CD14-positive monocyte (primary cell): ENCODE measurements around the gene TAS1R2. TPM values are rescaled to one million over a fixed set of nuclear protein-coding genes. Genes with fewer than 3 reads are reported as not detected.
A peak's percentile ranks its signal among the peaks of the same experiment; 100 is the strongest.
"Not testable (repeated sequence)": the region's sequence is repeated elsewhere in the genome, so short reads cannot be mapped to it uniquely, and the experiment has no call there.

Experiments used
- DNase-seq, 3 donors: peaks; one replicate each; pipeline ENCODE4 v3.0.0-alpha.2; 2011 to 2022
- H2AFZ ChIP-seq: 2 replicates; pipeline ENCODE4 v1.6.0; 2012; ENCODE audit warnings: mild to moderate bottlenecking, low read depth, low read length, inconsistent platforms; ENCODE audit not compliant: insufficient read depth, poor library complexity, severe bottlenecking
- H3K27ac ChIP-seq, 2 donors: 1 replicate in 1 of 2; 2 replicates in 1 of 2; pipeline ENCODE4 v1.5.1; 2012 to 2013; ENCODE audit warnings: low read length in 2 of 2, control low read depth in 1 of 2, inconsistent platforms in 1 of 2, low read depth in 1 of 2, mild to moderate bottlenecking in 1 of 2
- H3K27me3 ChIP-seq, 2 donors: one replicate each; pipeline versions ENCODE4 v1.6.0 to v1.6.1; 2011 to 2013; ENCODE audit warnings: low read length in 2 of 2; ENCODE audit not compliant: control insufficient read depth in 2 of 2, insufficient read depth in 2 of 2
- H3K36me3 ChIP-seq, 2 donors: replicated peaks in 1 of 2; 1 replicate in 1 of 2; 2 replicates in 1 of 2; pipeline versions ENCODE4 v1.5.1 to v1.6.1; 2012 to 2013; ENCODE audit warnings: low read length in 2 of 2, control low read depth in 1 of 2, inconsistent platforms in 1 of 2, mild to moderate bottlenecking in 1 of 2; ENCODE audit not compliant: insufficient read depth in 2 of 2, control insufficient read depth in 1 of 2
- H3K4me1 ChIP-seq, 2 donors: 1 replicate in 1 of 2; 2 replicates in 1 of 2; pipeline versions ENCODE4 v1.5.1 to v1.6.1; 2012 to 2013; ENCODE audit warnings: low read length in 2 of 2, control low read depth in 1 of 2, inconsistent platforms in 1 of 2, mild to moderate bottlenecking in 1 of 2, moderate library complexity in 1 of 2; ENCODE audit not compliant: insufficient read depth in 2 of 2, control insufficient read depth in 1 of 2
- H3K4me2 ChIP-seq: replicated peaks from 2 replicates; pipeline ENCODE3; 2012; ENCODE audit warnings: low read length, moderate library complexity, mild to moderate bottlenecking; ENCODE audit not compliant: poor library complexity, severe bottlenecking; ENCODE audit errors: extremely low read depth
- H3K4me3 ChIP-seq, 3 experiments: fragments of 200-600 bp in 1 of 3; sonication (generic) in 1 of 3; replicated peaks in 1 of 3; 1 replicate in 2 of 3; 2 replicates in 1 of 3; pipeline ENCODE4 v1.5.1; 2011 to 2013; ENCODE audit warnings: low read length in 3 of 3, mild to moderate bottlenecking in 3 of 3, control low read depth in 2 of 3, low read depth in 2 of 3, inconsistent platforms in 1 of 3, moderate library complexity in 1 of 3
- H3K79me2 ChIP-seq: 2 replicates; pipeline ENCODE4 v1.6.0; 2012; ENCODE audit warnings: mild to moderate bottlenecking, control low read depth, inconsistent platforms, low read length, moderate library complexity; ENCODE audit not compliant: insufficient read depth
- H3K9ac ChIP-seq: 2 replicates; pipeline ENCODE4 v1.6.0; 2017; ENCODE audit warnings: low read length, mild to moderate bottlenecking; ENCODE audit not compliant: insufficient read depth, poor library complexity, severe bottlenecking
- H3K9me3 ChIP-seq, 2 donors: replicated peaks in 1 of 2; 1 replicate in 1 of 2; 2 replicates in 1 of 2; pipeline versions ENCODE4 v1.5.1 to v1.6.1; 2012 to 2013; ENCODE audit warnings: low read length in 2 of 2, control low read depth in 1 of 2; ENCODE audit not compliant: control insufficient read depth in 1 of 2, insufficient read depth in 1 of 2
- H4K20me1 ChIP-seq: 2 replicates; pipeline ENCODE4 v1.6.0; 2012; ENCODE audit warnings: mild to moderate bottlenecking, low read length, control low read depth, moderate library complexity; ENCODE audit not compliant: insufficient read depth
- H3K27ac Mint-ChIP-seq, 7 donors: one replicate each; pipeline ENCODE4 v1.8.0; 2020; ENCODE audit warnings: mild to moderate bottlenecking in 7 of 7, mixed read lengths in 7 of 7, moderate library complexity in 6 of 7, inconsistent platforms in 2 of 7
- H3K27me3 Mint-ChIP-seq, 3 donors: one replicate each; pipeline ENCODE4 v1.8.0; 2021 to 2022; ENCODE audit warnings: low read depth in 3 of 3, mild to moderate bottlenecking in 3 of 3, mixed read lengths in 3 of 3, moderate library complexity in 3 of 3, inconsistent platforms in 1 of 3
- H3K36me3 Mint-ChIP-seq, 2 donors: one replicate each; pipeline ENCODE4 v1.8.0; 2020; ENCODE audit warnings: mixed read lengths in 2 of 2, inconsistent platforms in 1 of 2, mild to moderate bottlenecking in 1 of 2
- H3K4me1 Mint-ChIP-seq: one replicate; pipeline ENCODE4 v1.8.0; 2020; ENCODE audit warnings: mild to moderate bottlenecking, mixed read lengths
- H3K4me3 Mint-ChIP-seq, 2 donors: one replicate each; pipeline ENCODE4 v1.8.0; 2020; ENCODE audit warnings: mild to moderate bottlenecking in 2 of 2, mixed read lengths in 2 of 2, moderate library complexity in 1 of 2
- H3K9me3 Mint-ChIP-seq, 7 donors: one replicate each; pipeline ENCODE4 v1.8.0; 2020 to 2022; ENCODE audit warnings: mixed read lengths in 7 of 7, mild to moderate bottlenecking in 6 of 7, moderate library complexity in 6 of 7, inconsistent platforms in 2 of 7
- WGBS: methylation state at CpG from one replicate; pipeline ENCODE4 v1.1.5; 2013; ENCODE audit warnings: missing lambda C conversion rate; ENCODE audit not compliant: insufficient coverage; 5-methylcytosine and 5-hydroxymethylcytosine counted together
- intact Hi-C, 2 donors: fragments of 100-400 bp; cut with micrococcal nuclease; formaldehyde crosslinking; loops; one replicate each; pipeline versions ENCODE4 v1.15.0 to v1.15.1; 2023
- polyA plus RNA-seq, 3 donors: library from polyadenylated mRNA; depleted of rRNA in 1 of 3; unstranded in 2 of 3; stranded (reverse) in 1 of 3; fragments of 300-500 nt in 2 of 3; fragments of >200 nt in 1 of 3; fragmentation: Illumina TruSeq in 2 of 3; gene quantifications; 1 replicate in 2 of 3; 2 replicates in 1 of 3; pipeline ENCODE4 v1.2.3, GENCODE V29; 2012 to 2021
- TF ChIP-seq, protein P1 (sequence below): fragments of 200-600 bp; IDR thresholded peaks from one replicate; pipeline ENCODE4 v1.8.0; 2022; ENCODE audit warnings: antibody characterized with exemption, mild to moderate bottlenecking

TAS1R2 gene
- polyA plus RNA-seq, 3 donors = not detected

DNA sequence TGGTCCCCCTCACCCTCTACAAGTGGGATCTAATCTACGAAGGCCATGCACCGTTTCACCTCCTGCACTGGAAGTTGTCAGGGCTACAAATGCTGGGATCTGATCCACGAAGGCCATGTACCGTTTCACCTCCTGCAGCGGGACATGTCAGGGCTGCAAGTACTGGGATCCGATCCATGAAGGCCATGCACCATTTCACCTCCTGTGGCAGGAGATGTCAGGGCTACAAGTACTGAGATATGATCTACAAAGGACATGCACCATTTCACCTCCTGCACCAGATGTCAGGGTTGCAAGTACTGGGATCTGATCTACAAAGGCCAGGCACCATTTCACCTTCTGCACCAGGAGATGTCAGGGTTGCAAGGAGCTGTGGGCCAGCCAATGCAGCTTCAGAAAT lies 35.9 kb upstream of the TAS1R2 start:
- H3K9me3 Mint-ChIP-seq = no peaks in the 10 kb centered on the region
- H3K36me3 Mint-ChIP-seq = peaks cover 26 to 42% of the 10 kb centered on the region in 2 donors
- Histone ChIP-seq H3K79me2 (peaks cover 11% of the 10 kb centered on the region), H3K9me3 (no peaks in the 10 kb centered on the region), H3K36me3 (peaks cover 9 to 17% of the 10 kb centered on the region in 2 donors), H2AFZ (no peak overlapping the region), H3K4me3 (no peak overlapping the region), H4K20me1 (no peaks in the 10 kb centered on the region), H3K9ac (no peak overlapping the region), H3K4me1 (peaks cover 0 to 9% of the 10 kb centered on the region in 2 donors), H3K27me3 (no peaks in the 10 kb centered on the region), H3K4me2 (no peak overlapping the region), H3K27ac (peak overlapping the region in 1 of 2 donors; percentile 31)
- WGBS = 98% methylated on average over 6 of the region's 6 CpGs
- TF ChIP-seq, protein P1, sequence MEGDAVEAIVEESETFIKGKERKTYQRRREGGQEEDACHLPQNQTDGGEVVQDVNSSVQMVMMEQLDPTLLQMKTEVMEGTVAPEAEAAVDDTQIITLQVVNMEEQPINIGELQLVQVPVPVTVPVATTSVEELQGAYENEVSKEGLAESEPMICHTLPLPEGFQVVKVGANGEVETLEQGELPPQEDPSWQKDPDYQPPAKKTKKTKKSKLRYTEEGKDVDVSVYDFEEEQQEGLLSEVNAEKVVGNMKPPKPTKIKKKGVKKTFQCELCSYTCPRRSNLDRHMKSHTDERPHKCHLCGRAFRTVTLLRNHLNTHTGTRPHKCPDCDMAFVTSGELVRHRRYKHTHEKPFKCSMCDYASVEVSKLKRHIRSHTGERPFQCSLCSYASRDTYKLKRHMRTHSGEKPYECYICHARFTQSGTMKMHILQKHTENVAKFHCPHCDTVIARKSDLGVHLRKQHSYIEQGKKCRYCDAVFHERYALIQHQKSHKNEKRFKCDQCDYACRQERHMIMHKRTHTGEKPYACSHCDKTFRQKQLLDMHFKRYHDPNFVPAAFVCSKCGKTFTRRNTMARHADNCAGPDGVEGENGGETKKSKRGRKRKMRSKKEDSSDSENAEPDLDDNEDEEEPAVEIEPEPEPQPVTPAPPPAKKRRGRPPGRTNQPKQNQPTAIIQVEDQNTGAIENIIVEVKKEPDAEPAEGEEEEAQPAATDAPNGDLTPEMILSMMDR = no peak
- H3K4me3 Mint-ChIP-seq = no peak overlapping the region
- H3K27me3 Mint-ChIP-seq = no peaks in the 10 kb centered on the region
- peaks cover 25% of the 10 kb centered on the region for H3K4me1 Mint-ChIP-seq
- intact Hi-C loops = no loop called here
- no peak overlapping the region for H3K27ac Mint-ChIP-seq
- no peak for DNase-seq

DNA sequence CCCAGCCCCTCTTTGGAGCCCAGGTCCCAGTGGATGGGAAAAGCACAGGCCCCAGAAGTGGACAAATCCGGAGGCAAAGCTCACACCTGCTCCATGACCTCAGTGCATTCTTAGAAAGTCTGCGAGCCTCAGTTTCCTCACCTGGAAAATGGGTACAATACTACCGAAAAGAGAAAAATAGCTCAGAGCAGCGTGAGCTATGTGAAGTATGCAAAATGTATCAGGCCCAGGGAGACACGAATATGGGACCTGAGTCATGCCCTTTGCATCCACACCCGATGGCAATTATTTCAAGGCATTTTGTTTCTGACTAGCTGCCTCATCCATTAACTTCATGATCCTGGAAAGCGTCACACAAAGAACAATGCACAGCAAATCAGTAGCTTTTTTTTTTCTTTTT lies 33.7 kb upstream of the TAS1R2 start:
- Mint-ChIP-seq H3K4me3 (no peak overlapping the region), H3K36me3 (peaks cover 27 to 48% of the 10 kb centered on the region in 2 donors), H3K9me3 (no peaks in the 10 kb centered on the region), H3K4me1 (peaks cover 13% of the 10 kb centered on the region), H3K27ac (peak overlapping the region in 1 of 7 donors; percentile 15), H3K27me3 (no peaks in the 10 kb centered on the region)
- H3K79me2 ChIP-seq = peaks cover 3% of the 10 kb centered on the region
- H3K4me3 ChIP-seq = no peak overlapping the region
- peaks cover 17 to 31% of the 10 kb centered on the region in 2 donors for H3K36me3 ChIP-seq
- TF ChIP-seq, protein P1 = no peak
- no peaks in the 10 kb centered on the region for H3K27me3 ChIP-seq
- no peak overlapping the region for H3K27ac ChIP-seq
- intact Hi-C loops = no loop called here
- no peak overlapping the region for H2AFZ ChIP-seq
- WGBS = 96% methylated on average over 6 of the region's 7 CpGs
- H3K4me1 ChIP-seq = no peaks in the 10 kb centered on the region
- no peaks in the 10 kb centered on the region for H4K20me1 ChIP-seq
- no peaks in the 10 kb centered on the region for H3K9me3 ChIP-seq
- DNase-seq = no peak
- no peak overlapping the region for H3K9ac ChIP-seq
- no peak overlapping the region for H3K4me2 ChIP-seq

GRCh38 chr1:18891858-18892257 lies 32.4 kb upstream of the TAS1R2 start:
- H3K27me3 ChIP-seq, H2AFZ ChIP-seq, H3K4me1 ChIP-seq, H4K20me1 ChIP-seq, H3K27ac ChIP-seq, DNase-seq, H3K79me2 ChIP-seq, H3K4me3 Mint-ChIP-seq, intact Hi-C loops, H3K9me3 ChIP-seq, H3K27me3 Mint-ChIP-seq, H3K4me3 ChIP-seq, H3K9me3 Mint-ChIP-seq, H3K4me2 ChIP-seq: not testable (repeated sequence)
- Mint-ChIP-seq H3K4me1 (peaks cover 13% of the 10 kb centered on the region), H3K36me3 (peaks cover 24 to 43% of the 10 kb centered on the region in 2 donors), H3K27ac (peak overlapping the region in 3 of 7 donors; percentile 70 to 79 (median 73))
- peak overlapping the region; percentile 15 for H3K9ac ChIP-seq
- 91% methylated on average over 6 of the region's 7 CpGs for WGBS
- peaks cover 16 to 30% of the 10 kb centered on the region in 2 donors for H3K36me3 ChIP-seq
